GM12864 (cell line): ENCODE data around the gene HEPACAM.

Source experiments
- DNase-seq: peaks from one replicate; pipeline ENCODE4 v3.0.0-alpha.2; 2011; ENCODE audit warnings: low read depth
- H3K4me3 ChIP-seq: 2 replicates; pipeline ENCODE4 v1.5.1; 2011; ENCODE audit warnings: mild to moderate bottlenecking, low read depth, low read length, control low read depth
- TF ChIP-seq, protein P1 (sequence below): IDR thresholded peaks from 2 replicates; pipeline ENCODE4 v1.5.1; 2011; ENCODE audit warnings: low read depth, mild to moderate bottlenecking, moderate library complexity, low read length, control low read depth, inconsistent platforms; ENCODE audit errors: missing control alignments

HEPACAM gene

DNA sequence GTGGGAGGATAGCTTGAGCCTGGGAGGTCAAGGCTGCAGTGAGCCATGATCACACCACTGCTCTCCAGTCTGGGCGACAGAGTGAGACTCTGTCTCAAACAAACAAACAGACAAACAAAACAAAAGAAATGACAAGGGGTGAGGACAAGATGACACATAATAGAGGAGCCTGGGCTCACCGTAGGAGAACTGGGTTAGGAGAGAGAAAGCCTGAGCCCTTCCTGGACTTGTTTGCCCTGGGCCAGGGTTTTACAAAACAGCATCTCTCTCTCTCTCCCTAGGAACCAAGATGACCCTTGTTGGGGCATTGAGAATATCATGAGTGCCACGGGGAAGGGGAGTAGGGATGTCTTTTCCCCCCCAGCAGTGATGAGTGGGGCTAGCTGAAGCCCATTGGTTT is 54.9 kb downstream of the HEPACAM start:
- no peak overlapping the region for H3K4me3 ChIP-seq
- TF ChIP-seq, protein P1, sequence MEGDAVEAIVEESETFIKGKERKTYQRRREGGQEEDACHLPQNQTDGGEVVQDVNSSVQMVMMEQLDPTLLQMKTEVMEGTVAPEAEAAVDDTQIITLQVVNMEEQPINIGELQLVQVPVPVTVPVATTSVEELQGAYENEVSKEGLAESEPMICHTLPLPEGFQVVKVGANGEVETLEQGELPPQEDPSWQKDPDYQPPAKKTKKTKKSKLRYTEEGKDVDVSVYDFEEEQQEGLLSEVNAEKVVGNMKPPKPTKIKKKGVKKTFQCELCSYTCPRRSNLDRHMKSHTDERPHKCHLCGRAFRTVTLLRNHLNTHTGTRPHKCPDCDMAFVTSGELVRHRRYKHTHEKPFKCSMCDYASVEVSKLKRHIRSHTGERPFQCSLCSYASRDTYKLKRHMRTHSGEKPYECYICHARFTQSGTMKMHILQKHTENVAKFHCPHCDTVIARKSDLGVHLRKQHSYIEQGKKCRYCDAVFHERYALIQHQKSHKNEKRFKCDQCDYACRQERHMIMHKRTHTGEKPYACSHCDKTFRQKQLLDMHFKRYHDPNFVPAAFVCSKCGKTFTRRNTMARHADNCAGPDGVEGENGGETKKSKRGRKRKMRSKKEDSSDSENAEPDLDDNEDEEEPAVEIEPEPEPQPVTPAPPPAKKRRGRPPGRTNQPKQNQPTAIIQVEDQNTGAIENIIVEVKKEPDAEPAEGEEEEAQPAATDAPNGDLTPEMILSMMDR = no peak
- no peak for DNase-seq

DNA sequence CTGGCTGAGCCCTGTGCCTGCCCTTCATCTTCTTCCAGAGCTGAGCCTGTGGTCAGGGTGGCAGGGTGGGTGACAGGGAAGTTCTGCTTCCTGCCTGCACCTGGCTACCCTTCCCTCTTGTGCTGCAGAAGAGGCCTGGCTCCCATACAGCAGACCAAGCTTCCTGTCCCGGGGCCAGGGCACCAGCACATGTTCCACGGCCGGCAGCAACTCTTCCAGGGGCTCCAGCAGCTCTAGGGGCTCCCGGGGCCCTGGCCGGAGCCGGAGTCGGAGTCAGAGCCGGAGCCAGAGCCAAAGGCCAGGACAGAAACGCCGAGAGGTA is 55.6 kb downstream of the HEPACAM start:
- DNase-seq = no peak
- H3K4me3 ChIP-seq = no peak overlapping the region
- TF ChIP-seq, protein P1 = no peak

DNA sequence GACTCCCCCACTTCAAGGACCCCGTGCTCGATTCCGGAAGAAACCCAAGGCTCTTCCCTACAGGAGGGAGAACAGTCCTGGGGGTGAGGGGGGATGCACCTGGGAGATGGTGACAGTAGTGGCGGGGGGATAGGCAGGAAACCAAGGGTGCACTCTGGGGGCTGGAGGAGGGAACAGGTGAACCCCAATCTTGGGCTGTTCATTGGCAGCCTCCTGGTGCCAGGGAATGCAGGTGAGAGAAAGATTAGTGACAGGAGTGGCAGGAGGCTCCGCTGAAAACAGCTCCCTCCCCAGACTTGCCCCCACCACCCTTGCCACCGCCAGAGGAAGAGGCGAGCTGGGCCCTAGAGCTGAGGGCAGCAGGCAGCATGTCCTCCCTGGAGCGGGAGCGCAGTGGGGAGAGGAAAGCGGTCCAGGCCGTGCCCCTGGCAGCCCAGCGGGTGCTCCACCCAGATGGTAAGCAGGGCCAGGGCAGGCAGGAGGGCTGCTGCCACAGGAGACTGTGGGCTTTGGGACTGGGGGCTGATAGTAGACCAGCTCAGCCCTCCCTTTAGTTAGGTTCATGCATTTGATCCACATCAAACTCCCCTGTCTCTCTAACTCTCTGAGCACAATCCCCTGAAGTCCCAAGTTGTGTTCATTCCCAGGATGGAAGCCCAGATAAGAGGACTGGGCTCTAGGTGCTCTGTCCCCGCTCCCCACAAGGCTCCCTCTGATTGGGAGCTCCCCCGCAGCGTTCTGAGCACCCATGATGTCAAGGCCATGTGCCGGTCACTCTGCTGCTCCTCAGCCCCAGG is 56.2 kb downstream of the HEPACAM start:
- no peak overlapping the region for H3K4me3 ChIP-seq
- no peak for DNase-seq
- TF ChIP-seq, protein P1 = no peak

DNA sequence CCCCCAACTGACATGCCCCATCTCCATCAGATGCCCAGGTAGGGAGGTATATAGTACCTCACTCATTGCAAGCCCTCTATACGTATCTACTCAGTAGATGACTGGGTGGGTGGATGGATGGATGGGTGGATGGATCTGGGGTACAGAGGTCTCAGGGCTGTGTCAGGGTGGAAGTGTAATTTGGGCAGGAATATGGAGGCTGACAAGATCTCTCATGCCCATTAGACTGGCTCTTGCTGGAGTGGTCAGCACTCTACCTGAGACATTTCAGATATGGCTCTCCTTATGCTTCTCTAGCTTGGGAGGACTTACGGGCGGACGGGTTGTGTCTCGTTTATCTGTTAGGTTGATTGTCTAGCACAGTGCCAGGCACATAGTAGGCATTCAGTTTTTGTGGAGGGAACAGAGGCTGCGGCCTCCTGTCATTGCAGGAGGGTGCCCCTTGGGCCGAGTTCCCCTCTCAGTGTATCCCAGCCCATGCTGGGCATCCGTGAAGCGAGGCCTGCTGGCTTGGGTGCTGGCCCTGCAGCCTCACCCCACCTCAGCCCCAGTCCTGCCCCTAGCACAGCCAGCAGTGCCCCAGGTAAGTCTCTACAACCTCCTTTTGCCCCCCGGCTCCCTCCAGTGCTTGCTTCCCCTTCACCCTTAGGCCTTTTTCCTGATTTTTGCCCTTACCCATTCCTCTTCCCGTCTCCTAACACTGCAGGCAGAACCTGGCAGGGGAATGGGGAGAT is 56.9 kb downstream of the HEPACAM start:
- TF ChIP-seq, protein P1 = no peak
- no peak for DNase-seq
- no peak overlapping the region for H3K4me3 ChIP-seq

DNA sequence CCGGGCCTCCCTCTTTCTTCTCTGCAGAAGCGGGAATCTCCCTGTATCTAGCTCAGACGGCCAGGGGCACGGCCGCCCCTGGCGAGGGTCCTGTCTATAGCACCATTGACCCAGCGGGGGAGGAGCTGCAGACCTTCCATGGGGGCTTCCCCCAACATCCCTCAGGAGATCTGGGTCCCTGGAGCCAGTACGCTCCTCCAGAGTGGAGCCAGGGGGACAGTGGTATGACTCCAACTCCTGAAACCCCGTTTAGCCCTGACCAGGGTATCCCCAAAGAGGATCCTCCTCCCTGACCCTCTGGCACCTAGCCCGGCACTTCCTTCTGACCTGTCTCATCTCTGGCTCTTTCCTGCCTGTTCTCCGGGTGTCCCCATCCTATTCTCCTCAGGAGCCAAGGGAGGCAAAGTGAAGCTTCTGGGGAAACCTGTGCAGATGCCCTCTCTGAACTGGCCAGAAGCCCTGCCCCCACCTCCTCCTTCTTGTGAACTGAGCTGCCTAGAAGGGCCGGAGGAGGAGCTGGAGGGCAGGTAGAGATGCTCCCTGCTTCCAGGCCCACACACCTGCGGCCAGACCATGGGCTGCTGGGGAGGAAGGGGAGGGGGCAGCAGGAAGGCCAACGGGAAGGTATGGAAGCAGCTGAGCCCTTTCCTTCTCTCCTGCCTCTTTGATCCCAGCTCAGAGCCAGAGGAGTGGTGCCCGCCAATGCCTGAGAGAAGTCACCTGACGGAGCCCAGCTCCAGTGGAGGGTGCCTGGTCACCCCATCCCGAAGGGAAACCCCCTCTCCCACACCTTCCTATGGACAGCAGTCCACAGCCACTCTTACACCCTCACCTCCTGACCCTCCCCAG is 57.7 kb downstream of the HEPACAM start:
- TF ChIP-seq, protein P1 = no peak
- DNase-seq = no peak
- no peak overlapping the region for H3K4me3 ChIP-seq

DNA sequence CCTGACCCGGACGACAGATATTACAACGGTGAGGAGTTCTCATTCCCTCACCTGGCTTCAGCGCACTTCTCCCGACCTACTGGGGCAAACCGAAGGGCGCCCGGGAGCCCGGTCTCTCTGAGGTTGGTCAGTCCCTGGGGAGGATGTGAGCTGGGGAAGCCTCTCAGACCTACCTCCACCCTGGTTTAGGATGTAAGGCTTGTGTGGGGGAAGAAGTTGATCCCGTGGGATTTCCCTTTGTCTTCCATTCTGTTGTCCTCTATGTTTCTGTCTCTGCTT is 58.3 kb downstream of the HEPACAM start:
- DNase-seq = no peak
- H3K4me3 ChIP-seq = no peak overlapping the region
- TF ChIP-seq, protein P1 = no peak
